Cardiac fibroblast (primary cell): ENCODE data around the gene GLIS1.

Experiments used
- DNase-seq, 2 donors: peaks; one replicate each; pipeline versions ENCODE4 v3.0.0 to v3.0.0-alpha.2; 2010; ENCODE audit warnings: low read depth in 2 of 2
- H3K4me3 ChIP-seq, 2 donors: replicated peaks in 1 of 2; 1 replicate in 1 of 2; 2 replicates in 1 of 2; pipeline ENCODE4 v1.5.1; 2011; ENCODE audit warnings: low read depth in 2 of 2, low read length in 2 of 2, mild to moderate bottlenecking in 2 of 2, moderate library complexity in 1 of 2
- CTCF ChIP-seq: IDR thresholded peaks from one replicate; pipeline ENCODE4 v1.5.1; 2011; ENCODE audit warnings: low read depth, mild to moderate bottlenecking, low read length, inconsistent platforms

GLIS1 gene

GRCh38 chr1:53539226-53539625 is 199.7 kb downstream of the GLIS1 start:
- H3K4me3 ChIP-seq: no peak overlapping the region
- DNase-seq: no peak
- TF ChIP-seq CTCF: no peak

- no peak overlapping the region for H3K4me3 ChIP-seq
- TF ChIP-seq CTCF: no peak
- DNase-seq: no peak
Measured at GRCh38 chr1:53536606-53537005, 202.4 kb downstream of the GLIS1 start.

- TF ChIP-seq CTCF: no peak
- DNase-seq: peak in 1 of 2 donors; percentile 13
Measured at GRCh38 chr1:53535846-53536245, 203.1 kb downstream of the GLIS1 start.

GRCh38 chr1:53535226-53535625 is 203.7 kb downstream of the GLIS1 start:
- no peak overlapping the region for H3K4me3 ChIP-seq
- no peak for TF ChIP-seq CTCF
- DNase-seq: no peak

More at GRCh38 chr1:53535846-53536245, 203.1 kb downstream of the GLIS1 start:
- no peak overlapping the region for H3K4me3 ChIP-seq

GRCh38 chr1:53532912-53533311 is 206.1 kb downstream of the GLIS1 start:
- no peak for TF ChIP-seq CTCF

GRCh38 chr1:53532377-53532776 is 206.6 kb downstream of the GLIS1 start:
- no peak overlapping the region for H3K4me3 ChIP-seq
- no peak for DNase-seq
- no peak for TF ChIP-seq CTCF

More at GRCh38 chr1:53532912-53533311, 206.1 kb downstream of the GLIS1 start:
- H3K4me3 ChIP-seq: no peak overlapping the region
- no peak for DNase-seq

GRCh38 chr1:53530550-53530949 is 208.4 kb downstream of the GLIS1 start:
- no peak for TF ChIP-seq CTCF
- H3K4me3 ChIP-seq: no peak overlapping the region
- no peak for DNase-seq
